ENCODE results near the gene EPHA6.

The EPHA6 gene

GRCh38 chr3:97187771-97188170 is 373.4 kb downstream of the EPHA6 start:
- Histone ChIP-seq H3K27ac (ENCODE audit: low read length) (no peak overlapping the region), H2AFZ (ENCODE audit: low read depth, low read length) (no peak overlapping the region), H3K36me3 (ENCODE audit: insufficient read depth, low read length) (no peaks in the 10 kb centered on the region), H3K4me1 (ENCODE audit: insufficient read depth, low read length) (no peaks in the 10 kb centered on the region), H3K9ac (ENCODE audit: low read depth, low read length) (no peak overlapping the region), H4K20me1 (ENCODE audit: insufficient read depth, low read length) (no peaks in the 10 kb centered on the region), H3K9me3 (ENCODE audit: insufficient read depth, low read length, severe bottlenecking) (no peaks in the 10 kb centered on the region), H3K27me3 (ENCODE audit: insufficient read depth, low read length, poor library complexity) (no peaks in the 10 kb centered on the region), H3K4me3 (ENCODE audit: low read depth in 1 of 2, low read length in 2 of 2) (no peak overlapping the region), H3K79me2 (ENCODE audit: insufficient read depth, low read length) (no peaks in the 10 kb centered on the region), H3K4me2 (ENCODE audit: insufficient read depth, low read length) (no peak overlapping the region)
- no peak for TF ChIP-seq CTCF (IDR thresholded peaks at IDR 0.05; ENCODE audit: borderline replicate concordance, extremely low read depth, low read length, poor library complexity, severe bottlenecking)
- no peak for TF ChIP-seq EZH2 (IDR thresholded peaks at IDR 0.05; ENCODE audit: borderline replicate concordance, low read depth, low read length, severe bottlenecking)
- no peak for ATAC-seq (ENCODE audit: insufficient read depth, low read depth)
- DNase-seq, result no peak

- Histone ChIP-seq H3K79me2 (ENCODE audit: insufficient read depth, low read length) (no peaks in the 10 kb centered on the region), H3K36me3 (ENCODE audit: insufficient read depth, low read length) (no peaks in the 10 kb centered on the region)
Measured at GRCh38 chr3:97189835-97190234, 375.4 kb downstream of the EPHA6 start.

GRCh38 chr3:97197083-97197482 is 382.7 kb downstream of the EPHA6 start:
- TF ChIP-seq CTCF (IDR thresholded peaks at IDR 0.05; ENCODE audit: borderline replicate concordance, extremely low read depth, low read length, poor library complexity, severe bottlenecking) (no peak), EZH2 (IDR thresholded peaks at IDR 0.05; ENCODE audit: borderline replicate concordance, low read depth, low read length, severe bottlenecking) (no peak)
- no peaks in the 10 kb centered on the region for H3K4me1 ChIP-seq (ENCODE audit: insufficient read depth, low read length)
- no peak overlapping the region for H3K4me3 ChIP-seq (ENCODE audit: low read depth in 1 of 2, low read length in 2 of 2)
- H3K79me2 ChIP-seq (ENCODE audit: insufficient read depth, low read length), result no peaks in the 10 kb centered on the region
- no peaks in the 10 kb centered on the region for H3K27me3 ChIP-seq (ENCODE audit: insufficient read depth, low read length, poor library complexity)
- ATAC-seq (ENCODE audit: insufficient read depth, low read depth) (no peak), DNase-seq (no peak)
- no peak overlapping the region for H2AFZ ChIP-seq (ENCODE audit: low read depth, low read length)
- H4K20me1 ChIP-seq (ENCODE audit: insufficient read depth, low read length), result no peaks in the 10 kb centered on the region
- no peak overlapping the region for H3K27ac ChIP-seq (ENCODE audit: low read length)
- no peaks in the 10 kb centered on the region for H3K36me3 ChIP-seq (ENCODE audit: insufficient read depth, low read length)
- H3K9ac ChIP-seq (ENCODE audit: low read depth, low read length), result no peak overlapping the region
- no peaks in the 10 kb centered on the region for H3K9me3 ChIP-seq (ENCODE audit: insufficient read depth, low read length, severe bottlenecking)
- H3K4me2 ChIP-seq (ENCODE audit: insufficient read depth, low read length), result no peak overlapping the region

More at GRCh38 chr3:97189835-97190234, 375.4 kb downstream of the EPHA6 start:
- ATAC-seq (ENCODE audit: insufficient read depth, low read depth) (no peak), DNase-seq (no peak)
- no peaks in the 10 kb centered on the region for H4K20me1 ChIP-seq (ENCODE audit: insufficient read depth, low read length)
- no peaks in the 10 kb centered on the region for H3K4me1 ChIP-seq (ENCODE audit: insufficient read depth, low read length)
- H3K4me2 ChIP-seq (ENCODE audit: insufficient read depth, low read length), result no peak overlapping the region
- no peak overlapping the region for H3K27ac ChIP-seq (ENCODE audit: low read length)
- no peak for TF ChIP-seq EZH2 (IDR thresholded peaks at IDR 0.05; ENCODE audit: borderline replicate concordance, low read depth, low read length, severe bottlenecking)
- TF ChIP-seq CTCF (IDR thresholded peaks at IDR 0.05; ENCODE audit: borderline replicate concordance, extremely low read depth, low read length, poor library complexity, severe bottlenecking), result no peak
- no peaks in the 10 kb centered on the region for H3K9me3 ChIP-seq (ENCODE audit: insufficient read depth, low read length, severe bottlenecking)
- H3K27me3 ChIP-seq (ENCODE audit: insufficient read depth, low read length, poor library complexity), result no peaks in the 10 kb centered on the region
- H2AFZ ChIP-seq (ENCODE audit: low read depth, low read length), result no peak overlapping the region
- H3K9ac ChIP-seq (ENCODE audit: low read depth, low read length), result no peak overlapping the region
- H3K4me3 ChIP-seq (ENCODE audit: low read depth in 1 of 2, low read length in 2 of 2), result no peak overlapping the region

GRCh38 chr3:97197830-97198229 is 383.4 kb downstream of the EPHA6 start:
- no peak for TF ChIP-seq CTCF (IDR thresholded peaks at IDR 0.05; ENCODE audit: borderline replicate concordance, extremely low read depth, low read length, poor library complexity, severe bottlenecking)
- TF ChIP-seq EZH2 (IDR thresholded peaks at IDR 0.05; ENCODE audit: borderline replicate concordance, low read depth, low read length, severe bottlenecking), result no peak
- no peak overlapping the region for H2AFZ ChIP-seq (ENCODE audit: low read depth, low read length)
- H3K9ac ChIP-seq (ENCODE audit: low read depth, low read length), result no peak overlapping the region
- H3K79me2 ChIP-seq (ENCODE audit: insufficient read depth, low read length), result no peaks in the 10 kb centered on the region
- H3K9me3 ChIP-seq (ENCODE audit: insufficient read depth, low read length, severe bottlenecking), result no peaks in the 10 kb centered on the region
- H3K27me3 ChIP-seq (ENCODE audit: insufficient read depth, low read length, poor library complexity), result no peaks in the 10 kb centered on the region
- H3K4me2 ChIP-seq (ENCODE audit: insufficient read depth, low read length), result no peak overlapping the region
- DNase-seq, result no peak
- H3K27ac ChIP-seq (ENCODE audit: low read length), result no peak overlapping the region
- no peaks in the 10 kb centered on the region for H3K36me3 ChIP-seq (ENCODE audit: insufficient read depth, low read length)
- H3K4me1 ChIP-seq (ENCODE audit: insufficient read depth, low read length), result no peaks in the 10 kb centered on the region
- no peak for ATAC-seq (ENCODE audit: insufficient read depth, low read depth)
- no peak overlapping the region for H3K4me3 ChIP-seq (ENCODE audit: low read depth in 1 of 2, low read length in 2 of 2)
- H4K20me1 ChIP-seq (ENCODE audit: insufficient read depth, low read length), result no peaks in the 10 kb centered on the region

Data from DND-41 (cell line).